Loucy (cell line): ENCODE data around the gene PALLD.
"Not testable (repeated sequence)": the region's sequence is repeated elsewhere in the genome, so short reads cannot be mapped to it uniquely, and the experiment has no call there.

Experiments
- EZH2phosphoT487 ChIP-seq: fragments of 200-600 bp; IDR thresholded peaks from 2 replicates; pipeline ENCODE4 v1.6.1; 2018; ENCODE audit warnings: antibody characterized with exemption, mild to moderate bottlenecking, moderate library complexity, borderline replicate concordance
- TF ChIP-seq, protein P1 (sequence below): fragments of 200-600 bp; sonication (generic); conservative IDR thresholded peaks from 2 replicates; pipeline ENCODE4 v1.5.1; 2014; ENCODE audit warnings: mild to moderate bottlenecking, antibody characterized with exemption, low read length

DNA sequence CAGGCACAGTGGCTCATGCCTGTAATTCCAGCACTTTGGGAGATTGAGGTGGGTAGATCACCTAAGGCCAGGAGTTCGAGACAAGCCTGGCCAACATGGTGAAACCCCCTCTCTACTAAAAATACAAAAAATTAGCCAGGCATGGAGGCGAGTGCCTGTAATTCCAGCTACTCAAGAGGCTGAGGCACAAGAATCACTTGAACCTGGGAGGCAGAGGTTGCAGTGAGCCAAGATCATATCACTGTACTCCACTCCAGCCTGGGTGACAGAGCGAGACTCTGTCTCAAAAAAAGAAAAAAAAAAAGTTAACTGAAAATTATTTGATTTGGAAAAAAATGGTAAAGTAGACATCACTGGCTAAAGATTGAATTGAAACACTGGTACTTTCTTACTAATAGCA lies 17.0 kb downstream of the PALLD start:
- TF ChIP-seq, protein P1, sequence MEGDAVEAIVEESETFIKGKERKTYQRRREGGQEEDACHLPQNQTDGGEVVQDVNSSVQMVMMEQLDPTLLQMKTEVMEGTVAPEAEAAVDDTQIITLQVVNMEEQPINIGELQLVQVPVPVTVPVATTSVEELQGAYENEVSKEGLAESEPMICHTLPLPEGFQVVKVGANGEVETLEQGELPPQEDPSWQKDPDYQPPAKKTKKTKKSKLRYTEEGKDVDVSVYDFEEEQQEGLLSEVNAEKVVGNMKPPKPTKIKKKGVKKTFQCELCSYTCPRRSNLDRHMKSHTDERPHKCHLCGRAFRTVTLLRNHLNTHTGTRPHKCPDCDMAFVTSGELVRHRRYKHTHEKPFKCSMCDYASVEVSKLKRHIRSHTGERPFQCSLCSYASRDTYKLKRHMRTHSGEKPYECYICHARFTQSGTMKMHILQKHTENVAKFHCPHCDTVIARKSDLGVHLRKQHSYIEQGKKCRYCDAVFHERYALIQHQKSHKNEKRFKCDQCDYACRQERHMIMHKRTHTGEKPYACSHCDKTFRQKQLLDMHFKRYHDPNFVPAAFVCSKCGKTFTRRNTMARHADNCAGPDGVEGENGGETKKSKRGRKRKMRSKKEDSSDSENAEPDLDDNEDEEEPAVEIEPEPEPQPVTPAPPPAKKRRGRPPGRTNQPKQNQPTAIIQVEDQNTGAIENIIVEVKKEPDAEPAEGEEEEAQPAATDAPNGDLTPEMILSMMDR: not testable (repeated sequence)
- not testable (repeated sequence) for TF ChIP-seq EZH2phosphoT487
